Pons (tissue), 1 donor: ENCODE measurements around the gene COQ4.

Experiments used
- DNase-seq: peaks from one replicate; pipeline ENCODE4 v3.0.0-alpha.2; 2016; ENCODE audit warnings: low spot score

The COQ4 gene

DNA sequence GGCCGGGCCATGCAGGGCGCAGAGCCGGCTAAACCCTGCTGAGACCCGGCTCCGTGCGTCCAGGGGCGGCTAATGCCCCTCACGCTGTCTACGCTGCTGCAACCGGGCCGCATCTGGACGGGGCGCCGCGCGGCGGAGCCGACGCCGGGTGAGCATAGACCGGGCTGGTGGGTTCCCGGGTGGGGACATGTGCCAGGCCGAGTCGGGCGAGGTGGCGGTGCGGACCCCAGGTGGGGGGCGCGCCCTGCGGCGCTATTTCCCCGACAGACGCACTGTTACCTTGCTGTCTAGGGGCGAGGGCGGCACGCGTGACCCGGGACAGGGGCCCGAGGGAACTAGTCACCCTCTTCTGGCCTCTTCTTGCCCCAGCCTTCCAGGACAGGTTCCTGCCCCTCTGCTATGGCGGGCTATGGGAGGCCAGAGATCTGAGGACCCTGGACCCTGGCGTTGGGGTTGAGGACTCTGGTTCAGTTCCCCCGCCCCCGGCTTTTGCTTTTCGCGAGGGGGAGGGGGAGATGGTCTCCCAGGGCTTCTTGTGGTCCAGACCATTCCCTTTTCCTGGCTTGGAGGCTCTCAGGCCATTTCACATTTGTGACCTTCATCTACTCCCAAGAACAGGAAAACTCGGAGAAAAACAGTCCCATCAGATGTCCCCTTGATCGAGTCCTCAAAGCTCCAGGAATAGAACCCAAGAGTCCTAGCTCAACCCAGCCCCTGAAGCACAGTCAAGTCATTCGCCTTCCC, 18.2 kb downstream of the COQ4 start:
- DNase-seq: no peak

DNA sequence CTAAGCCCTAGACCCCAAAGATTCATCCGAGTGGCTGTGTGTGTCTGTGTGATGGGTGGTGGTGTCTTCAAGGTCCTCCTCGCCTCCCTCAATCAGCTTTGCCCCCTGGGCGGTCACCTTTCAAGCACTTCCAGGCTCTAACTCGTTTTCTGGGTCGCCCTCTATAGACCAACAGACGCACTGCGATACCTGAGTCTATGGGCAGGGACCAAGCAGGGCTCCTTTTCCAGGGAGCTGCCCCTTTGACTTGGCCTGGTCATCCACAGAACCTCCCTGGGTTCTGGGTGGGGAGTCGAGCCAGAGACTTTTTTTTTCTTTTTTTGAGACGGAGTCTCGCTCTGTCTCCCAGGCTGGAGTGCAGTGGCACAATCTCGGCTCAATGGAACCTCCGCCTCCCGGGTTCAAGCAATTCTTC, 18.8 kb downstream of the COQ4 start:
- DNase-seq: peak; percentile 70

DNA sequence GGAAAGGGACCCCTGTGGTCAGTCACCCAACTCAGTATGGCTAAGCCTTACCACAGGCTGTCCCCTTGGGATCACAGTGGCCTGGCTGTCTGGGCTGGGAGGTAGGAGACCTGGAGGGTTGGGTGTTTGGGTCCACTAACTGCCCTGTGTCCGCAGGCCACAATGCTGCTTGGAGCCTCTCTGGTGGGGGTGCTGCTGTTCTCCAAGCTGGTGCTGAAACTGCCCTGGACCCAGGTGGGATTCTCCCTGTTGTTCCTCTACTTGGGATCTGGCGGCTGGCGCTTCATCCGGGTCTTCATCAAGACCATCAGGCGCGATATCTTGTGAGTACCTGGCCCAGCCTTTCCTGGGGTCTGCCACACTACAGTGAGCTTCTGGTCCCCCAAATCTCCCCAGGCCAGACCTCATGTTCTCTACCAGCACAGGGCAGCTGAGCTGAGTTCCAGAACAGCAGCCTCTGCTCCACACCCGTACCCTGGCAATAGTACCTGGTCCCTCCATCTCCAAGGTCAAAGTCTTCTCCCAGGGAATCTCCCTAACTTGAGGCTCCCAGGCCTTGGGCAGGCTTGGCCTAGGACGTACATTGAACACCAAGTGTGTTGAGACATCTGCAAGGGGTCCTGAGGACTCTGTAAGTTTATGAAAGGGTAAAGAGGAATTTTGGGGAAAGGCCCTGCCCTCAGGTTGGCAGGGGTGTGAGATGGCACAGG, 20.5 kb downstream of the COQ4 start:
- DNase-seq: no peak

- DNase-seq: no peak
Measured at GRCh38 chr9:128343855-128344254, 21.2 kb downstream of the COQ4 start.

- DNase-seq: no peak
Measured at GRCh38 chr9:128344931-128345605, 22.4 kb downstream of the COQ4 start.

DNA sequence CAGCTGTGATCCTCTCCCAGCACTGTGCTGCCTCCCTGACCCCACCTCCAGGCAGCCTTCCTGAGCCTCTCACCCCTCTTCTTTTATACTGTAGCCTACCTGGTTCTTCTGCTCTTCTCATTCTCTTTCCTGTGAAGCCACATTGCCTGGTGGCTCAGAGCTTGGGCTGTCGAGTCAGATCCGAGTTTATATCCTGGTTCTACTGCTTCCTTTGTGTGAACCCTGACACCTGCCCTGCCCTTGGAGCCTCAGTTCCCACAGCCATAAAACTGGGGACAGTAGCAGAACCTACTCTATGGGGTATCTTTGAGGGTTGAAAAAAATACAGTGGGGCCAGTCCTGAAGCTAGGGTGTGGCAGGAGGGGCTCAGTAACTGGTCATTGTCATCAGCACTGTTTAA, 26.5 kb downstream of the COQ4 start:
- no peak for DNase-seq

DNA sequence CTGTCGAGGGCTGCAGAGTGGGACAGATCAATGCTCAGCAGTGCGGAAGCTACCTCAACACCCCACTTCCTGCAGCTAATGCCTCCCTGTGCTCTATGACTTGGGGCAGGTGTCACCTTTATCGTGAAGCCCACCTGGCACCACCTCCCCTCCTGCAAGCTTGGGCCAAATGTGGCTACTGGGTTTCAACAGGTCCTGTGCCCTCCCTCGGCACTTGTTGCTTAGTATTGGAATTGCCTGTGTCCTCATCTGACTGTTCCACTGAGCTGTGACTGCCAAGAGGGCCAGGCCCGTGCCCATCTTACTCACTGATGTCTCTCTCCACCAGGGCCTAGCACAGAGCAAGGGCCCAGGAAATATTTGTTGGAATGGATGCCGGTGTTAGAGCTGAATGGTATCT, 27.1 kb downstream of the COQ4 start:
- DNase-seq: no peak

- DNase-seq: no peak
Measured at GRCh38 chr9:128355451-128355850, 32.8 kb downstream of the COQ4 start.

- no peak for DNase-seq
Measured at GRCh38 chr9:128358090-128358489, 35.5 kb downstream of the COQ4 start.

DNA sequence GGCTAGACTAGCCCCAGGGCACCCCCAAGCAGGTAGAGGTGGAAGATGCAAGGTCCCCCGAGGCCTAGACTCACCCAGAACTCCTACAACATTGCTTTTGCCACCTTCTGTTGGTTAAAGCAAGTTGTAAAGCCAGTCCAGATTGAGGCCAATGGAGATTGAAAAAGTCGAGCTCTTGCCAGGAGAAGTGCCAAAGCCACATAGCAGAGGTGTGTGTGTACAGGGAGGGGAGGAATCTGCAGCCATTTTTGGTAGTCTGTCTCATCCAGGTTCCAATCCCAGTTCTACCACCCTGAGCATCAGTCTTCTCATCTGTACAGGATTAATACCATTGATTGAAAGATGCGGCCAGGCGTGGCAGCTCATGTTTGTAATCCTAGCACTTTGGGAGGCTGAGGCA, 36.2 kb downstream of the COQ4 start:
- DNase-seq: no peak

DNA sequence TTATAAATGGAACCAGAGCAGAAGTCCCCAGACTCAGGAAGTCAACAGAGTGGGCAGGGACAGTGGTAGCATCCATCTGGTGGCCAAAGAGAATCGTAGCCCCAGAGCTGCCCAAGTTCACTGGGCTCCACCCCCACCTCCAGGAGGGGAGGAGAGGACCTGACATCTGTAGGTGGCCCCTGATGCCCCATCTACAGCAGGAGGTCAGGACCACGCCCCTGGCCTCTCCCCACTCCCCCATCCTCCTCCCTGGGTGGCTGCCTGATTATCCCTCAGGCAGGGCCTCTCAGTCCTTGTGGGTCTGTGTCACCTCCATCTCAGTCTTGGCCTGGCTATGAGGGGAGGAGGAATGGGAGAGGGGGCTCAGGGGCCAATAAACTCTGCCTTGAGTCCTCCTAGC, 38.2 kb downstream of the COQ4 start:
- no peak for DNase-seq

GRCh38 chr9:128361296-128361985, 38.8 kb downstream of the COQ4 start:
- DNase-seq: no peak

DNA sequence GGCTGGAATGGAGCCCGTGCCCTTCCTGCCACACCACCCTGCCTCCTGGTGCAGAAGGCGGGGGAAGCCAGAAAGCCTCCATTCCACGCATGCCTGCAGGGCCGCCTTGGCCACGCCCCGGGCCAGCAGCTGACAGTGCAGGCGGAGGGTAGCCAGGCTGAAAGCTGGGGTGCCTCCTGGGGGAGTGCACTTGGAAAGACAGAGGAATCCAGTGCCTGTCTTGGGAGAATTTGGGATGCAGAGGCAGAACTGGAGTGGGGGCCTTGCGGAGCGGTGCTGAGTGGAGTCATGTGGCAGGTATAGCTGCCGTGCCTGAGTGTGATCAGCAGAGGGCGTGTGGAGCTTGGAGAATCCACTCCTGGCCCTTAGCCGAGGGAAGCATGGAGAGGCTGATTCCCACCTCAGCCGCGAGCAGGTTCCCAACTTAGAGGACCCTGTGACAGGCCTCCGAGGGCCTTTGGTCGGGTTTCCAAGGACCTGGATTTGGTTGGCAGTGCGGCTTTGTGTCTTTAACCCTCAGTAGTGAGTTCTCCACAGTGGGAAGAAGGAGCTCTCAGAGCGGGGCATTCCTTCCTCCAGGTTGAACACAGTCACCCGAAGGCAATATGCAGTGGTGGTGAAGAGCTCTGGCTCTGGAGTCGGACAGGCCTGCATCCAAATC, 39.5 kb downstream of the COQ4 start:
- DNase-seq: peak; percentile 94

- no peak for DNase-seq
Measured at GRCh38 chr9:128362774-128363173, 40.1 kb downstream of the COQ4 start.

GRCh38 chr9:128365525-128365924, 42.9 kb downstream of the COQ4 start:
- DNase-seq: no peak

- DNase-seq: no peak
Measured at GRCh38 chr9:128369024-128369706, 46.5 kb downstream of the COQ4 start.

- no peak for DNase-seq
Measured at GRCh38 chr9:128370367-128370751, 47.7 kb downstream of the COQ4 start.

- DNase-seq: peak; percentile 98
Measured at GRCh38 chr9:128370752-128371629, 48.4 kb downstream of the COQ4 start, which contains the start of gene URM1. URM1 (plus strand) TSS chr9:128371374; CDS start chr9:128371381, 7 bp downstream.

- no peak for DNase-seq
Measured at GRCh38 chr9:128371630-128372117, 49.0 kb downstream of the COQ4 start.

- peak; percentile 92 for DNase-seq
Measured at GRCh38 chr9:128372188-128372641, 49.6 kb downstream of the COQ4 start.
